Stomach (tissue), 4 donors: ENCODE measurements around the gene AGA.

ENCODE experiments used
- EP300 ChIP-seq: sonication (generic); formaldehyde crosslinking; IDR thresholded peaks from one replicate; pipeline ENCODE4 v1.6.1; 2017; ENCODE audit warnings: antibody characterized with exemption
- POLR2A ChIP-seq, 4 donors: fragments of 450-650 bp; IDR thresholded peaks; one replicate each; pipeline ENCODE4 v1.6.1; 2016; ENCODE audit warnings: antibody characterized with exemption in 4 of 4, control low read depth in 2 of 4, mild to moderate bottlenecking in 1 of 4, moderate library complexity in 1 of 4
- TF ChIP-seq, protein P1 (sequence below), 7 experiments: fragments of 450-650 bp in 4 of 7; fragments of 200-600 bp in 3 of 7; sonication (generic) in 3 of 7; IDR thresholded peaks; one replicate each; pipeline ENCODE4 v1.5.1; 2016 to 2019; ENCODE audit warnings: antibody characterized with exemption in 7 of 7, control low read depth in 2 of 7, mild to moderate bottlenecking in 1 of 7

DNA sequence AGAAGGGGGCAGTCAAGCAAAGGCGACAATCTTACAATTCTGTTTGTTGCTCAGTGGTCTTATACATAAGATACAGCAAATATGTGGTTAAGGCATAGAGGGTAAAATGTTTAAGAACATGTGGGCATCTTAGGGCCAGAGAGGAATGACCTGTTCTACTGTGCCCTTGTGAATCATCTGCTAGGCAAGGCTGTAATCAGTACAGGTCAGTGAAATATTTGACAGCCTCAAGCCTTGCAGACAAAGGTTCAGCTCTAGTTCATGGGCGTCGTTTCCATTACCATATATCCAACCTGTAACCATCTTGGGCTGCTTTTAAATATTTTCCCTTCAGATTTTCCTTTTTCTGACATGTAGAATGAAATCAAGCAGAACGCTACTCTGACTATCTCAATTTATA, 37.3 kb downstream of the AGA start:
- TF ChIP-seq, protein P1, sequence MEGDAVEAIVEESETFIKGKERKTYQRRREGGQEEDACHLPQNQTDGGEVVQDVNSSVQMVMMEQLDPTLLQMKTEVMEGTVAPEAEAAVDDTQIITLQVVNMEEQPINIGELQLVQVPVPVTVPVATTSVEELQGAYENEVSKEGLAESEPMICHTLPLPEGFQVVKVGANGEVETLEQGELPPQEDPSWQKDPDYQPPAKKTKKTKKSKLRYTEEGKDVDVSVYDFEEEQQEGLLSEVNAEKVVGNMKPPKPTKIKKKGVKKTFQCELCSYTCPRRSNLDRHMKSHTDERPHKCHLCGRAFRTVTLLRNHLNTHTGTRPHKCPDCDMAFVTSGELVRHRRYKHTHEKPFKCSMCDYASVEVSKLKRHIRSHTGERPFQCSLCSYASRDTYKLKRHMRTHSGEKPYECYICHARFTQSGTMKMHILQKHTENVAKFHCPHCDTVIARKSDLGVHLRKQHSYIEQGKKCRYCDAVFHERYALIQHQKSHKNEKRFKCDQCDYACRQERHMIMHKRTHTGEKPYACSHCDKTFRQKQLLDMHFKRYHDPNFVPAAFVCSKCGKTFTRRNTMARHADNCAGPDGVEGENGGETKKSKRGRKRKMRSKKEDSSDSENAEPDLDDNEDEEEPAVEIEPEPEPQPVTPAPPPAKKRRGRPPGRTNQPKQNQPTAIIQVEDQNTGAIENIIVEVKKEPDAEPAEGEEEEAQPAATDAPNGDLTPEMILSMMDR (IDR thresholded peaks at IDR 0.05), result no peak
- TF ChIP-seq POLR2A (IDR thresholded peaks at IDR 0.05), result no peak
- TF ChIP-seq EP300, result no peak
